ENCODE measurements around the gene KNTC1.
"Not testable (repeated sequence)": the region's sequence is repeated elsewhere in the genome, so short reads cannot be mapped to it uniquely, and the experiment has no call there.

Gene KNTC1

DNA sequence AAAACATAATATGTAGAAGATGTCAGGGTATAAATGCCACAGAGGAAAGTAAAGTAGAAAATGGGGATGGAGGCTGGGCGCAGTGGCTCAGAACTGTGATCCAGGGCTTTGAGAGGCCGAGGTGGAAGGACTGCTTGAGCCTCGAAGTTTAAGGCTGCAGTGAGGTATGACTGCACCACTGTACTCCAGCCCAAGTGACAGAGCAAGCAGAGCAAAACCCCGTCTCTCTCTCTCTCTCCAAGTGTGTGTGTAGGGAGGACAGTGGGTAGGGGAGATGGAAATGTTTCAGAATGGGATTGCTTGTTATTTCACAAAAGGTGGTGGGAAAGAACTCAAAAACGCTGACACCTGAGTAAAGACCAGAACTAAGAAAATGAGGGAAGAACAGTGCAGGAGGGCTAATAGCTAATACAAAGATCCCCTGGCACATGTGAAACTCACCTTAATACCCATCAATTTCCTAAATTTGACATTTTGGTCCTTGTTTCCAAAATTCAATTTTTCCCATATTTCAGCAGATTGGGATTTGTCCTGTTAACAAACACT, 20.6 kb upstream of the KNTC1 start:
- no peak for DNase-seq

- no peak for DNase-seq
Observed at GRCh38 chr12:122508163-122508562, 18.9 kb upstream of the KNTC1 start.

DNA sequence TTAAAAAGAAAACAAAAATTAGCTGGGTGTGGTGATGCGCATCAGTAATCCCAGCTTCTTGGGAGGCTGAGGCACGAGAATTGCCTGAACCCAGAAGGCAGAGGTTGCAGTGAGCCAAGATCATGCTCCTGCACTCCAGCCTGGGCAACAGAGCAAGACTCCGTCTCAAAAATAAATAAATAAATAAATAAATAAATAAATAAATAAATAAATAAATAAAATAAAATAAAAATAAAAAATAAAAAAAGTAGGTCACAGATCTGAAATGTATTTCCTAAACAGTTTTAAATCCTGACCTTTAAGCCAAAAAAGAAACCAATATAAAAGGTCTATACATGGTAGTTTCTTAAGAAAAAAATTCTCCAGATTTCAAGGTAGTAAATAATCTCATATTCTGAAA, 14.0 kb upstream of the KNTC1 start:
- DNase-seq, result not testable (repeated sequence)

- DNase-seq, result no peak
Observed at GRCh38 chr12:122513660-122514059, 13.4 kb upstream of the KNTC1 start.

GRCh38 chr12:122515275-122515674, 11.8 kb upstream of the KNTC1 start:
- DNase-seq, result no peak

DNA sequence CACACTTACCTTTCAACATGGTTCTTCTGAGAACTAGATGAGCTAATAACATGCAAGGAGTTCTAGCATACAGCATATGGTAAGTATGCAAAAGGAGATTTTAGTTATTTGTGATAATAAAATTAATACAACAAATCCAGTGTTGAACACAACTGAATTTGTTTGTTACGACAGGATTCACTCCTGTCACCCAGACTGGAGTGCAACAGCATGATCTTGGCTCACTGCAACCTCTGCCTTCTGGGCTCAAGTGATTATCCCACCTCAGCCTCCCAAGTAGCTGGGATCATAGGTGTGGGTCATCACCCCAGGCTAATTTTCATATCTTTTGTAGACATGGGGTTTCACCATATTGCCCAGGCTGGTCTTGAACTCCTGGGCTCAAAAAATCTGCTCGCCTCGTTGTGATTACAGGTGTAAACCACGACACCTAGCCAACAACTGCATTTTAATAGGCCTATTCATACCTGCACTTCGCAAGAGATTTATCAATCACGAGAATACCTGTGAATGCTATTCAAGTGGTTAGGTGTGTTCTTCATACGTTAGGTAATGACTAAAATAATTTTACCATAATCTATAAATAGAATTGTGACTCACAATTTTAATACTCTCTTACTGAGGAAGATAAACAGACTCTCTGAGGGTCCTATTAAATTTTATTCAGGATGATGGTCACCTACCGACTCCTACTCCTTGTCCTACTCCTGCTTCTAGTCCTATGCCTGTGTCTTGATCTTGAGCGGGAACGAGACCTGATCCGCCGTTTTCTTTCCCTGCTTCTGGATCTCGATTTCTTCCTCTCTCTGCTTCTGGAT, 10.3 kb upstream of the KNTC1 start:
- DNase-seq, result no peak

DNA sequence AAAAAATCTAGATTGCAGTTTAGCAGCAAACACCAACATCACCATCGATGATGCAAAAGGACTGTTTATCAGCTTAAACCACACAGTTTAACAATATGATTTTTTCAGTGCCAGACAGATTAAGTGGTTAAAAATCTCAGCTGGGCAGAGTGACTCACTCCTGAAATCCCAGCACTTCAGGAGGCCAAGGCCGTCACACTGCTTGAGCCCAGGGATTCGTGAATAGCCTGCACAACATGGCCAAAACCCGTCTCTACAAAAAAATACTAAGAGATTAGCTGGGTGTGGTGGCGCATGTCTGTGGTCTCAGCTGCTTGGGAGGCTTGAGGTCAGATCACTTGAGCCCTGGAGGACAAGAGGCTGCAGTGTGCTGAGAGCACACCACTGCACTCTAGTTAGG, 9.2 kb upstream of the KNTC1 start:
- DNase-seq, result peak; percentile 94

DNA sequence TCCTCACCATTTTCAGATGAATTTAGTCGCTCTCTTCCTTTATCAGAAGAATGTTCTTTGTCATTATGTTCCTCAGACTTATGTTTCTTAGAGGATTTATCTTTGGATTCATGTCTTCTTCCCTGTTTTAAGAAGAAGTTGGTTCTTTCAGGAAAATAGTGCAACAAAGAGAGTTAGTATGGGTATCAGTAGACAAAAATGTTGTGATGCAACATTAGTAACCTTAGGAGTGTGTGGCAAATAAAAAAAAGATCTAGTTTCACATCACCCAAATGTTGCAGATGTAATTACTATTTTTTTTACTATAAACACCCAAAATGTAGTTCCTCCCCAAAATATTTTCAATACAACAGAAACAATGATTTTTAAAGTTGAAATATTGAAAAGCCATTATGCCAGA, 8.1 kb upstream of the KNTC1 start:
- no peak for DNase-seq

GRCh38 chr12:122519418-122519817, 7.6 kb upstream of the KNTC1 start:
- DNase-seq, result no peak

GRCh38 chr12:122520676-122521075, 6.4 kb upstream of the KNTC1 start:
- no peak for DNase-seq

DNA sequence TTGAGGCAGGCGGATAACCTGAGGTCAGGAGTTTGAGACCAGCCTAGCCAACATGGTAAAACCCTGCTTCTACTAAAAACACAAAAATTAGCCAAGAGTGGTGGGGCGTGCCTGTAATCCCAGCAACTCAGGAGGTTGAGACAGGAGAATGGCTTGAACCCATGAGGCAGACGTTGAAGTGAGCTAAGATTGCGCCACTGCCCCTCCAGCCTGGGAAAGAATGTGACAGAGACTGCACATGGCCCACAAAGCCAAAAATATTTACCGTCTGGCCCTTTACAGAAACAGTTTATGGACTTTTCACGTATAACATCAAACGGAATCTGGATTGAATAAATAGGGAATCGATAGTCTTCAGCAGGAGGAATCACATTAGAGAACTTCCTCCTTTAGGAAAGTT, 3.8 kb upstream of the KNTC1 start:
- no peak for DNase-seq

DNA sequence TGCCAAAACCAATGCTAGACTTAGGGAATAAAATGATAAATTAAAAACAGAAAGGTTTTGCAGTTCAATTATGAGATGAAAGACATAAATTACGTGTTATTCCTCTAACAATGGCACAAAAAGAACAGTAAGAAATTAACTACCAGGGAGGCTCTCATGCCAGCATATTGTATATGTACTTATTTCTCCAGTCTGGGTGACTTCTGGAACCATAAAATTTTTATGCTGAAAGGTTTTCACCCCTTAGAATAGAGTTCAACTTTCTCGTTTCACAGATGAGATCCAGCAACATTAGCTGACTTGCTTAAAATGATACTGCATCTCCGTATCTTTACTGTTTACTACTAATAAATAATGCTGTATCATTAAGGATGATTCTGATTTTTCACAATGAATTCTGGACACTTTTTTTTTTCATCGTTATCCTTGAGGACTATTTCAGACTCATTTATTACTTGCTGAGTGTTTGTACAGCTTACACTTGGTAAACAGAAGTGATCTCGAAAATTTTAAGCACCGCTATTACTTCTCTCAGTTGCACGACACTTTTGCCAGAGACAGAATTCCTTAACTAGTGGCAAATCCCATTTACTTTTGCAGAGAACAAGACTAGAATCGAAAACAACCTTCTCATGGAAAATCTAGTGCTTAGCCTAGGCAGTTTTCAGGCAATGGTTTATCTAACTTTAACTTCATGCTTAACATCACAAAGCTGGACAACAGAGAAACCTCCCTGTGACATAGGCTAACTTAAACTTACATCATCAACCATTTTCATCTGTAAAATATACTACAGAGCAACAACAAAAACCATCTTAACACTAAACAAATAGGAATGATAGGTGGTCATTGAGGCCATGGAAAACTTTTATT, 3.0 kb upstream of the KNTC1 start:
- DNase-seq, result no peak

GRCh38 chr12:122527478-122527944, 462 bp downstream of the KNTC1 start:
- no peak for DNase-seq

- no peak for DNase-seq
Observed at GRCh38 chr12:122528582-122528981, 1.5 kb downstream of the KNTC1 start.

DNA sequence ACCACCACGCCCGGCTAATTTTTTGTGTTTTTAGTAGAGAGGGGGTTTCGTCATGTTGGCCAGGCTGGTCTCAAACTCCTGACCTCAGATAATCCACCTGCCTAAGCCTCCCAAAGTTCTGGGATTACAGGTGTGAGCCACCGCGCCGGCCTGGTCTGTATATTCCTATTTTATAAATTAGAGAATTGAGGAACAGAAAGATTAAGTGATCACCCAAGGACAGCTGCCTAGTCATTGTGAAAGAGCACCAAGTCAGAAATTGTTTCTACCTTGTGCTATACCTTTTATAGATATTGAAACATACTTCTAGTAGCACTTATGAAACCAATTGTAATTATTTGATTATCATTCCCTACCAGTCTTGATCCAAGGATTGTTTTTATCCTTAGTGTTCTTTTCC, 1.9 kb downstream of the KNTC1 start:
- no peak for DNase-seq

GRCh38 chr12:122533856-122534255, 6.8 kb downstream of the KNTC1 start:
- no peak for DNase-seq

DNA sequence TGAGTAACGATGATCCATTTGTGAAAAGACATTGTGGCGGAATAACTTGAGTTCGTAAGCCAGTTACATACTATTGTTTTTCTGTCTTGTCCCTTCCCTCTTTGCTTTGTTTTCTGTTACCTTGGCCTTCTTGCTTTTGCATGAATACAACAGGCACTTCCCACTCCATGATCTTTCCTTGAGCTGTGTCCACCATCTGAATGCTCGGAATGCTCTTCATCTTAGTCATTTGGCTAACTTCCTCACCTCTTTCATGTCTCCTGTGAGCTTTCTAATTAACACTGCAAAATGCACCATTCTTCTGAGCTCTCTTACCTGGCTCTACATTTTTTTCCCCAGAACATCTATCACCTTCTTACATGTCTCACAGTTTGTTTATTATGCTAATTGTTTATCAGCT, 10.0 kb downstream of the KNTC1 start:
- no peak for DNase-seq

GRCh38 chr12:122538496-122538895, 11.4 kb downstream of the KNTC1 start:
- DNase-seq, result no peak

DNA sequence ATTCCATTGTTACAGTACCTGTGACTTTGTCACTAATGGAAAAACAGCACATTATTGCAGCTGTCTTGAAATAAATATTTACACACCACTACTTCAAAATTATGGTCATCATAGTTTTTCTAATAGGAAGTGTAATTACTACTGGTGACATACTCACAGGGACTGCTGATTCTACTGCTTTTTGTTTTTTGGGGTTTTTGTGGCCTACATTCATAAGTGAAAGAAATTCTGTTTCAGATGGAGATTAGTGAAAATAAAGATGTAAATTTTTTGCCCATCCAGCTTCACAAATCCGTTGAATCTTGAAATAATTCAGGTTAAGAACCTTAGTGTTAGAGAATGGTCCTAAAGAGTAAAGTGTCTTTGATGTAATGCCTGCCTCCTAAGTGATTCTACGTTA, 17.5 kb downstream of the KNTC1 start:
- DNase-seq, result no peak

GRCh38 chr12:122545855-122546254, 18.8 kb downstream of the KNTC1 start:
- no peak for DNase-seq

DNA sequence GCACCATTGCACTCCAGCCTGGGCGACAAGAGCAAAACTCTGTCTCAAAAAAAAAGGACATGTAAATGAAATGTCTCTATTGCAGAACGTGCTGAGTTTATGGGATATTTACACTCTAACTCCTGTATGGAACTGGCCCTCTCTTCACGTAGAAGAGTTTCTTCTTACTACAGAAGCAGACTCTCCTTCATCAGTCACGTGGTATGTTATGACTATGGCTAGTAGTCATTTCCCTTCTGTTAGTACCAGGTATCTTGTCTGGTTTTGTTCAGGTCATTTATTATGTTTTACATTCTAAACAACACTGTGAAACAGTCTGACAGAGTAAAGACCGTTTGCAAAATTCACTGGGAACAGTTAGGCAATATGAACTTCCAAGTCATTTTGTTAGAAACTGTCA, 20.3 kb downstream of the KNTC1 start:
- DNase-seq, result no peak

DNA sequence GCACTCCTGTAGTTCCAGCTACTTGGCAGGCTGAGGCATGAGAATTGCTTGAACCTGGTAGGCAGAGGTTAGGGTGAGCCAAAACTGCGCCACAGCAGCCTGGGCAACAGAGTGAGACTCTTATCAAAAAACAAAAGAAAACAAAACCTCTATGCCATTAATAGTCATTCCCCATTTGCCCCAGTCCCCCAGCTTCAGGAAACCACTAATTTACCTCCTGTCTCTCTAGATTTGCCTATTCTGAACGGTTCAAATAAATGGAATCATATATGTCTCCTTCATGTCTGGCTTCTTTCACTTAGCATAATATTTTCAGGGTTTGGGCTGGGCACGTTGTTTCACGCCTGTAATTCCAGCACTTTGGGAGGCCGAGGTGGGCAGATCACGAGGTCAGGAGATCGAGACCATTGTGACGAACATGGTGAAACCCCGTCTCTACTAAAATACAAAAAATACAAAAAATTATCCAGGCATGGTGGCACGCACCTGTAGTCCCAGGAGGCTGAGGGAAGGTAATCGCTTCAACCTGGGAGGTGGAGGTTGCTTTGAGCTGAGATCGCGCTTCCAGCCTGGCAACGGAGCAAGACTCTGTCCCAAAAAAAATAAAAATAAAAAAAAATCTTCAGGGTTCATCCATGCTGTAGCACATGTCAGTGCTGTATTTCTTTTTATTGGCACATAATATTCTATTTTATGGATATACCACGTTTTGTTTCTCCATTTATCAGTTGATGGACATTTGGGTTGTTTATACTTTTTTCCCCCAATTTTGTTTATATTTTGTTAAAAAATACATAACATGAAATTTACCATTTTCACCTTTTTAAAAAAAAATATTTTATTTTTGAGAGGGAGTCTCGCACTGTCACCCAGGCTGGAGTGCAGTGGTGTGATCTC, 31.9 kb downstream of the KNTC1 start:
- DNase-seq, result no peak

DNA sequence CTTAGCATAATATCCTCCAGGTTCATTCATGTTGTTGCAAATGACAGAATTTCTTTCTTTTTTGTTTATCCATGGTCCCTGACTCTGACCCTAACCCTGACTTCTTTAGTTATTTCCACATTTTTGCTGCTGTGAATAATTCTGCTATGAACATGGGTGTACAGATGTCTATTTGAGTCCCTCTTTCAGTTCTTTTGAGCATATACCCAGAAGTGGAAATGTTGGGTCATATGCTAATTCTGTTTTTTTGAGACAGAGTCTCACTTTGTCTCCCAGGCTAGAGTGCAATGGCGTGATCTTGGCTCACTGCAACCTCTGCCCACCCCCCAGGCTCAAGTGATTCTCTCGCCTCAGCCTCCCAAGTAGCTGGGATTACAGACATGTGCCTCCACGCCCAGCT, 33.1 kb downstream of the KNTC1 start:
- DNase-seq, result no peak
